WTC11 (cell line): Measurements from ENCODE around the gene PPP2R3A. TPM values are rescaled to one million over a fixed set of nuclear protein-coding genes. Genes with fewer than 3 reads are reported as not detected.

Experiments
- ATAC-seq: fragments of 200-7000 bp; cut with Tn5 transposase; 2 replicates; pipeline ENCODE4 v1.10.0; 2021; ENCODE audit warnings: mild to moderate bottlenecking, moderate library complexity
- CTCF ChIA-PET: fragments of 300-600 bp; sonication (Branson Sonifier 250); formaldehyde crosslinking; loops from one replicate; lab custom pipeline; 2021; ENCODE audit warnings: antibody characterized with exemption; lab: Charles Lee
- POLR2A ChIA-PET: fragments of 350-600 bp; sonication (Branson Sonifier 250); formaldehyde crosslinking; loops from one replicate; lab custom pipeline; 2021; ENCODE audit warnings: antibody characterized with exemption; lab: Charles Lee
- DNase-seq: peaks from one replicate; pipeline ENCODE4 v3.0.0; 2021; ENCODE audit warnings: low spot score
- H3K27ac Mint-ChIP-seq: 2 replicates; pipeline ENCODE4 v1.8.0; 2021; ENCODE audit warnings: mixed read lengths
- H3K27me3 Mint-ChIP-seq: 2 replicates; pipeline ENCODE4 v1.8.0; 2021; ENCODE audit warnings: low read depth, mild to moderate bottlenecking, moderate library complexity, mixed read lengths
- H3K36me3 Mint-ChIP-seq: 2 replicates; pipeline ENCODE4 v1.8.0; 2021; ENCODE audit warnings: mixed read lengths
- H3K4me1 Mint-ChIP-seq: 2 replicates; pipeline ENCODE4 v1.8.0; 2022; ENCODE audit warnings: mixed read lengths
- H3K4me3 Mint-ChIP-seq: 2 replicates; pipeline ENCODE4 v1.8.0; 2021; ENCODE audit warnings: mild to moderate bottlenecking, moderate library complexity, mixed read lengths
- H3K9me3 Mint-ChIP-seq: 2 replicates; pipeline ENCODE4 v1.8.0; 2021; ENCODE audit warnings: mixed read lengths
- CBFB ChIP-seq: sonication (generic); formaldehyde crosslinking; IDR thresholded peaks from 2 replicates; pipeline ENCODE4 v1.8.1; 2022; ENCODE audit warnings: mild to moderate bottlenecking, low read depth, missing genetic modification reagents
- E2F1 ChIP-seq: sonication (generic); formaldehyde crosslinking; IDR thresholded peaks from 2 replicates; pipeline ENCODE4 v1.8.0; 2022; ENCODE audit warnings: mild to moderate bottlenecking, missing genetic modification reagents
- ESRRA ChIP-seq: sonication (generic); formaldehyde crosslinking; IDR thresholded peaks from 2 replicates; pipeline ENCODE4 v1.8.1; 2022; ENCODE audit warnings: mild to moderate bottlenecking, missing genetic modification reagents, borderline replicate concordance
- HMGA2 ChIP-seq: fragments of 250-450 bp; sonication (Bioruptor Pico); IDR thresholded peaks from 2 replicates; pipeline ENCODE4 v1.4.0; 2021; ENCODE audit warnings: mild to moderate bottlenecking, moderate library complexity
- MXD4 ChIP-seq: fragments of 250-450 bp; sonication (Bioruptor Pico); IDR thresholded peaks from 2 replicates; pipeline ENCODE4 v1.8.0; 2021; ENCODE audit warnings: mild to moderate bottlenecking, moderate library complexity, borderline replicate concordance
- NFATC4 ChIP-seq: fragments of 250-450 bp; sonication (Bioruptor Pico); IDR thresholded peaks from 2 replicates; pipeline ENCODE4 v1.9.0; 2021; ENCODE audit warnings: mild to moderate bottlenecking
- NR1H2 ChIP-seq: sonication (generic); formaldehyde crosslinking; IDR thresholded peaks from 2 replicates; pipeline ENCODE4 v1.9.0; 2021; ENCODE audit warnings: mild to moderate bottlenecking, moderate library complexity, missing genetic modification reagents
- PRRX2 ChIP-seq: fragments of 250-450 bp; sonication (Bioruptor Pico); IDR thresholded peaks from 2 replicates; pipeline ENCODE4 v1.8.0; 2021; ENCODE audit warnings: mild to moderate bottlenecking
- SOX15 ChIP-seq: fragments of 250-450 bp; sonication (Bioruptor Pico); IDR thresholded peaks from 2 replicates; pipeline ENCODE4 v1.9.0; 2021; ENCODE audit warnings: mild to moderate bottlenecking
- TEAD1 ChIP-seq: sonication (generic); formaldehyde crosslinking; IDR thresholded peaks from 2 replicates; pipeline ENCODE4 v1.8.0; 2022; ENCODE audit warnings: mild to moderate bottlenecking, missing genetic modification reagents
- TP53 ChIP-seq: sonication (generic); formaldehyde crosslinking; IDR thresholded peaks from 2 replicates; pipeline ENCODE4 v1.8.1; 2023; ENCODE audit warnings: mild to moderate bottlenecking, missing genetic modification reagents
- USF2 ChIP-seq: sonication (generic); formaldehyde crosslinking; IDR thresholded peaks from 2 replicates; pipeline ENCODE4 v1.8.1; 2023; ENCODE audit warnings: mild to moderate bottlenecking, missing genetic modification reagents, moderate library complexity
- ZBTB43 ChIP-seq: sonication (generic); formaldehyde crosslinking; IDR thresholded peaks from 2 replicates; pipeline ENCODE4 v1.8.1; 2023; ENCODE audit warnings: mild to moderate bottlenecking, missing genetic modification reagents
- ZNF121 ChIP-seq: sonication (generic); formaldehyde crosslinking; IDR thresholded peaks from 2 replicates; pipeline ENCODE4 v1.8.0; 2023; ENCODE audit warnings: missing genetic modification reagents
- ZNF232 ChIP-seq: sonication (generic); formaldehyde crosslinking; IDR thresholded peaks from 2 replicates; pipeline ENCODE4 v1.8.0; 2022; ENCODE audit warnings: mild to moderate bottlenecking, missing genetic modification reagents
- ZNF416 ChIP-seq: fragments of 250-450 bp; sonication (Bioruptor Pico); IDR thresholded peaks from 2 replicates; pipeline ENCODE4 v1.9.0; 2021; ENCODE audit warnings: mild to moderate bottlenecking, inconsistent platforms
- ZNF425 ChIP-seq: fragments of 250-450 bp; sonication (Bioruptor Pico); conservative IDR thresholded peaks from 2 replicates; pipeline ENCODE4 v1.9.0; 2021; ENCODE audit warnings: mild to moderate bottlenecking
- total RNA-seq: library from RNA; stranded (reverse); gene quantifications from 3 replicates; pipeline ENCODE4 v1.2.3, GENCODE V29; 2021
- TF ChIP-seq, protein P1 (sequence below): sonication (generic); formaldehyde crosslinking; IDR thresholded peaks from 2 replicates; pipeline ENCODE4 v1.8.1; 2022; ENCODE audit warnings: mild to moderate bottlenecking, moderate library complexity, missing genetic modification reagents
- TF ChIP-seq, protein P2 (sequence below): fragments of 250-450 bp; sonication (Bioruptor Pico); IDR thresholded peaks from 2 replicates; pipeline ENCODE4 v1.9.0; 2021; ENCODE audit warnings: mild to moderate bottlenecking
- TF ChIP-seq, protein P3 (sequence below): sonication (generic); formaldehyde crosslinking; IDR thresholded peaks from 2 replicates; pipeline ENCODE4 v1.8.1; 2022; ENCODE audit warnings: low read depth, mild to moderate bottlenecking, moderate library complexity, missing genetic modification reagents, borderline replicate concordance
- TF ChIP-seq, protein P4 (sequence below): sonication (generic); formaldehyde crosslinking; IDR thresholded peaks from 2 replicates; pipeline ENCODE4 v1.8.0; 2022; ENCODE audit warnings: mild to moderate bottlenecking, missing genetic modification reagents

Gene PPP2R3A
- total RNA-seq, 1 experiment from 2014 or later: 13.1 TPM

DNA sequence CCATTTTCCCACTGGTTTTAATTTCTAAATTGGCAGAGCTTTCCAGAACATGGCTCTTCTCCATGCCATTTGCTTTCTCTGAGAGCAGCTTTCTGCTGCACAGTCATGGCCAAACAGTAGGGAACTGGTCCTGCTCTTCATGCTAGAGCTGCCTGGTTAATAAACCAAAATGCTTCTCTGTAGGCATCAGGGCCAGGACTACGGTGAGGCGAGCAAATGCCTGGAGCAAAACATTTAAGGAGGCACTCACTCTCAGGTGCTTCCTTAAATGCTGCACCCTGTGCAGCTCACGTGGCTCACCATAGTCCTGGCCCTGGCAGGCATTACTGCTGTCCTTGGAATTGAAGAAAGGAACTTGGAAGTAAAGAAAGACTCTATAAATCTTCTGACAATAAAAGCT lies 48.5 kb upstream of the PPP2R3A start:
- H3K27me3 Mint-ChIP-seq: no peaks in the 10 kb centered on the region
- ATAC-seq (no peak), DNase-seq (no peak)
- POLR2A ChIA-PET: no interaction called here
- H3K4me1 Mint-ChIP-seq: peaks cover 20% of the 10 kb centered on the region
- no peak overlapping the region for H3K4me3 Mint-ChIP-seq
- no peaks in the 10 kb centered on the region for H3K9me3 Mint-ChIP-seq
- no peaks in the 10 kb centered on the region for H3K36me3 Mint-ChIP-seq
- CTCF ChIA-PET: interaction anchor here (8.7 kb wide), 1 partner anchor 126 kb away, joined by 52 read pairs; no protein-coding TSS in a partner anchor
- TF ChIP-seq PRRX2 (CRISPR knock-in tag) (no peak), HMGA2 (no peak), TEAD1 (CRISPR knock-in tag) (no peak)
- no peak overlapping the region for H3K27ac Mint-ChIP-seq

DNA sequence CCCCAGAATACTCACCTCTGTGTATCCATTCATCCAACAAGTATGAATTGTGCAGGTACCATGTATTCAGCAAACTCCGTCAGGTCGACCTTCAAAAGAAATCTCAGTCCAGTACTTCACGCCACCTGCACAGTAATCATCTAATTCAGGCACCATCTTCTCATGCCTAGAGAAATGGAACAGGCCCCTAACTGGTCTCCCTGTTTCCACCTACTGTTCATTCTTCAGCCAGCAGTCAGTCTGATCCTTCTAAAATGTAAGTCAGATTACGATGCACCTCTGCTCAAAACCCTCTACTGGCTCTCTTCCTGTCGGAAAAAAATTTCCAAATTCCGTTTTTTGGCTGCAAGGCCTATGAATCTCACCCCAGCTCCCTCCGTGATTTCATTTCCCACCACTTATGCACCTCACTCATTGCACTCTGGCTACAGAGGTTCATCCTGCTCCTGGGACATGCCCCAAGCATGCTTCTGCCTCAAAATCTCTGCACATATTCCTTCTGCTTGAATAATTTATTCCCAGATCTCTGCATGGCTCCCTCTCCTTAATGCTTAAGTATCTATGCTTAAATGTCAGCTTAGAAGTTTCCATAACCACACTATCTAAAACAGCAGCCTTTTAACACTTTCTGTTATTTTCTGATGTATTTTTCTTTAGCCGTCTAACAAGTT lies 47.5 kb upstream of the PPP2R3A start:
- Mint-ChIP-seq H3K4me3 (no peak overlapping the region), H3K4me1 (peaks cover 25% of the 10 kb centered on the region), H3K27me3 (no peaks in the 10 kb centered on the region), H3K9me3 (no peaks in the 10 kb centered on the region), H3K36me3 (no peaks in the 10 kb centered on the region), H3K27ac (no peak overlapping the region)
- ATAC-seq: peak; percentile 44
- CTCF ChIA-PET: interaction anchor here (8.7 kb wide), 1 partner anchor 125 kb away, joined by 52 read pairs; no protein-coding TSS in a partner anchor
- no peak for DNase-seq
- TF ChIP-seq SOX15 (CRISPR knock-in tag): no peak
- no peak for TF ChIP-seq ZNF121 (CRISPR knock-in tag)
- TF ChIP-seq, protein P1, sequence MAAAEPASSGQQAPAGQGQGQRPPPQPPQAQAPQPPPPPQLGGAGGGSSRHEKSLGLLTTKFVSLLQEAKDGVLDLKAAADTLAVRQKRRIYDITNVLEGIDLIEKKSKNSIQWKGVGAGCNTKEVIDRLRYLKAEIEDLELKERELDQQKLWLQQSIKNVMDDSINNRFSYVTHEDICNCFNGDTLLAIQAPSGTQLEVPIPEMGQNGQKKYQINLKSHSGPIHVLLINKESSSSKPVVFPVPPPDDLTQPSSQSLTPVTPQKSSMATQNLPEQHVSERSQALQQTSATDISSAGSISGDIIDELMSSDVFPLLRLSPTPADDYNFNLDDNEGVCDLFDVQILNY (CRISPR knock-in tag): no peak
- TF ChIP-seq NR1H2 (CRISPR knock-in tag): no peak
- no peak for TF ChIP-seq ZNF232 (CRISPR knock-in tag)
- TF ChIP-seq NFATC4 (CRISPR knock-in tag): no peak
- TF ChIP-seq, protein P2, sequence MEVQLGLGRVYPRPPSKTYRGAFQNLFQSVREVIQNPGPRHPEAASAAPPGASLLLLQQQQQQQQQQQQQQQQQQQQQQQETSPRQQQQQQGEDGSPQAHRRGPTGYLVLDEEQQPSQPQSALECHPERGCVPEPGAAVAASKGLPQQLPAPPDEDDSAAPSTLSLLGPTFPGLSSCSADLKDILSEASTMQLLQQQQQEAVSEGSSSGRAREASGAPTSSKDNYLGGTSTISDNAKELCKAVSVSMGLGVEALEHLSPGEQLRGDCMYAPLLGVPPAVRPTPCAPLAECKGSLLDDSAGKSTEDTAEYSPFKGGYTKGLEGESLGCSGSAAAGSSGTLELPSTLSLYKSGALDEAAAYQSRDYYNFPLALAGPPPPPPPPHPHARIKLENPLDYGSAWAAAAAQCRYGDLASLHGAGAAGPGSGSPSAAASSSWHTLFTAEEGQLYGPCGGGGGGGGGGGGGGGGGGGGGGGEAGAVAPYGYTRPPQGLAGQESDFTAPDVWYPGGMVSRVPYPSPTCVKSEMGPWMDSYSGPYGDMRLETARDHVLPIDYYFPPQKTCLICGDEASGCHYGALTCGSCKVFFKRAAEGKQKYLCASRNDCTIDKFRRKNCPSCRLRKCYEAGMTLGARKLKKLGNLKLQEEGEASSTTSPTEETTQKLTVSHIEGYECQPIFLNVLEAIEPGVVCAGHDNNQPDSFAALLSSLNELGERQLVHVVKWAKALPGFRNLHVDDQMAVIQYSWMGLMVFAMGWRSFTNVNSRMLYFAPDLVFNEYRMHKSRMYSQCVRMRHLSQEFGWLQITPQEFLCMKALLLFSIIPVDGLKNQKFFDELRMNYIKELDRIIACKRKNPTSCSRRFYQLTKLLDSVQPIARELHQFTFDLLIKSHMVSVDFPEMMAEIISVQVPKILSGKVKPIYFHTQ: no peak
- TF ChIP-seq, protein P3, sequence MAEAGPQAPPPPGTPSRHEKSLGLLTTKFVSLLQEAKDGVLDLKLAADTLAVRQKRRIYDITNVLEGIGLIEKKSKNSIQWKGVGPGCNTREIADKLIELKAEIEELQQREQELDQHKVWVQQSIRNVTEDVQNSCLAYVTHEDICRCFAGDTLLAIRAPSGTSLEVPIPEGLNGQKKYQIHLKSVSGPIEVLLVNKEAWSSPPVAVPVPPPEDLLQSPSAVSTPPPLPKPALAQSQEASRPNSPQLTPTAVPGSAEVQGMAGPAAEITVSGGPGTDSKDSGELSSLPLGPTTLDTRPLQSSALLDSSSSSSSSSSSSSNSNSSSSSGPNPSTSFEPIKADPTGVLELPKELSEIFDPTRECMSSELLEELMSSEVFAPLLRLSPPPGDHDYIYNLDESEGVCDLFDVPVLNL (CRISPR knock-in tag): no peak
- POLR2A ChIA-PET: no interaction called here

DNA sequence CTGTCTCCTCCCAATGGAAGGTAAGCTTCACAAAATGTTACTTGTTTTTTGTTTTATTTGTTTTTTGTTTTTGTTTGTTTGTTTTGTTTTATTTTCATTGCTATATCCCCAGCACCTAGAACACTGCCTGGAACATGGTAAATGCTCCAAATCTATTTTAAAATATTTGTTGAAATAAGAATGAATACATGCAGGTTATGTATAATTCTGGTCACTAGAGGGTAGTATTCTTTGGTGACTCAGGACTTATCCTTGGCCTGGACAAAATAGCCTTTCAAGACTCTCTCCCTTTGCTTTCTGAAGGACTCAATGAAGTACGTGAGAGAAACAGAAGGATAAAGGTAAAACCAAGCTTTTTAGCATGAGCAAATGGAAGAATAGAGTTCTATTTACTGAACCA lies 46.9 kb upstream of the PPP2R3A start:
- H3K4me3 Mint-ChIP-seq: no peak overlapping the region
- POLR2A ChIA-PET: no interaction called here
- ATAC-seq (peak; percentile 61), DNase-seq (no peak)
- no peaks in the 10 kb centered on the region for H3K27me3 Mint-ChIP-seq
- peaks cover 30% of the 10 kb centered on the region for H3K4me1 Mint-ChIP-seq
- H3K27ac Mint-ChIP-seq: no peak overlapping the region
- no peaks in the 10 kb centered on the region for H3K36me3 Mint-ChIP-seq
- CTCF ChIA-PET: interaction anchor here (8.7 kb wide), 1 partner anchor 124 kb away, joined by 52 read pairs; no protein-coding TSS in a partner anchor
- no peaks in the 10 kb centered on the region for H3K9me3 Mint-ChIP-seq
- TF ChIP-seq ESRRA (no peak), TP53 (CRISPR knock-in tag) (no peak), MXD4 (CRISPR knock-in tag) (no peak), ZBTB43 (CRISPR knock-in tag) (no peak), E2F1 (CRISPR knock-in tag) (no peak), CBFB (CRISPR knock-in tag) (no peak), USF2 (CRISPR knock-in tag) (no peak), ZNF416 (CRISPR knock-in tag) (no peak), ZNF425 (CRISPR knock-in tag) (no peak)
- TF ChIP-seq, protein P4, sequence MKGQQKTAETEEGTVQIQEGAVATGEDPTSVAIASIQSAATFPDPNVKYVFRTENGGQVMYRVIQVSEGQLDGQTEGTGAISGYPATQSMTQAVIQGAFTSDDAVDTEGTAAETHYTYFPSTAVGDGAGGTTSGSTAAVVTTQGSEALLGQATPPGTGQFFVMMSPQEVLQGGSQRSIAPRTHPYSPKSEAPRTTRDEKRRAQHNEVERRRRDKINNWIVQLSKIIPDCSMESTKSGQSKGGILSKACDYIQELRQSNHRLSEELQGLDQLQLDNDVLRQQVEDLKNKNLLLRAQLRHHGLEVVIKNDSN (CRISPR knock-in tag): no peak
